Lower lobe of right lung (tissue), 2 donors: ENCODE measurements around the gene TCF7L2. TPM values are rescaled to one million over a fixed set of nuclear protein-coding genes. Genes with fewer than 3 reads are reported as not detected.
A peak's percentile ranks its signal among the peaks of the same experiment; 100 is the strongest.
"Not testable (repeated sequence)": the region's sequence is repeated elsewhere in the genome, so short reads cannot be mapped to it uniquely, and the experiment has no call there.

Experiments
- ATAC-seq, 2 donors: fragments of 200-7000 bp; cut with Tn5 transposase; one replicate each; pipeline ENCODE4 v1.9.1; 2020 to 2022; ENCODE audit warnings: mild to moderate bottlenecking in 2 of 2, moderate library complexity in 2 of 2
- DNase-seq: peaks from one replicate; pipeline ENCODE4 v3.0.0-alpha.2; 2020
- H3K27ac ChIP-seq: fragments of 200-600 bp; one replicate; pipeline ENCODE4 v1.8.0; 2022
- H3K27me3 ChIP-seq: fragments of 200-600 bp; one replicate; pipeline ENCODE4 v1.8.0; 2022; ENCODE audit warnings: low read depth
- H3K36me3 ChIP-seq: fragments of 200-600 bp; one replicate; pipeline ENCODE4 v1.8.0; 2022; ENCODE audit warnings: mild to moderate bottlenecking
- H3K4me1 ChIP-seq: fragments of 200-600 bp; one replicate; pipeline ENCODE4 v1.8.0; 2022
- H3K4me3 ChIP-seq: fragments of 200-600 bp; one replicate; pipeline ENCODE4 v1.8.0; 2022; ENCODE audit warnings: mild to moderate bottlenecking
- H3K9me3 ChIP-seq: fragments of 200-600 bp; one replicate; pipeline ENCODE4 v1.8.0; 2022
- intact Hi-C: fragments of 100-400 bp; cut with DNase I; formaldehyde crosslinking; loops from one replicate; pipeline ENCODE4 v1.11.0; 2022
- total RNA-seq: library from RNA; stranded (reverse); fragmentation: NEBNext Ultra II Directional; extraction: Animal tissue kit (Norgen Biotek cat#: 25700); gene quantifications from one replicate; pipeline ENCODE4 v1.2.1, GENCODE V29; 2021
- TF ChIP-seq, protein P1 (sequence below): fragments of 200-600 bp; IDR thresholded peaks from one replicate; pipeline ENCODE4 v1.8.0; 2022; ENCODE audit warnings: antibody characterized with exemption, mild to moderate bottlenecking
- donor health status: DM: no; HTN: yes; CAD: no; lungs with severe emphysema.

Gene TCF7L2
- total RNA-seq, 1 donor from 2014 or later, result 71.2 TPM

DNA sequence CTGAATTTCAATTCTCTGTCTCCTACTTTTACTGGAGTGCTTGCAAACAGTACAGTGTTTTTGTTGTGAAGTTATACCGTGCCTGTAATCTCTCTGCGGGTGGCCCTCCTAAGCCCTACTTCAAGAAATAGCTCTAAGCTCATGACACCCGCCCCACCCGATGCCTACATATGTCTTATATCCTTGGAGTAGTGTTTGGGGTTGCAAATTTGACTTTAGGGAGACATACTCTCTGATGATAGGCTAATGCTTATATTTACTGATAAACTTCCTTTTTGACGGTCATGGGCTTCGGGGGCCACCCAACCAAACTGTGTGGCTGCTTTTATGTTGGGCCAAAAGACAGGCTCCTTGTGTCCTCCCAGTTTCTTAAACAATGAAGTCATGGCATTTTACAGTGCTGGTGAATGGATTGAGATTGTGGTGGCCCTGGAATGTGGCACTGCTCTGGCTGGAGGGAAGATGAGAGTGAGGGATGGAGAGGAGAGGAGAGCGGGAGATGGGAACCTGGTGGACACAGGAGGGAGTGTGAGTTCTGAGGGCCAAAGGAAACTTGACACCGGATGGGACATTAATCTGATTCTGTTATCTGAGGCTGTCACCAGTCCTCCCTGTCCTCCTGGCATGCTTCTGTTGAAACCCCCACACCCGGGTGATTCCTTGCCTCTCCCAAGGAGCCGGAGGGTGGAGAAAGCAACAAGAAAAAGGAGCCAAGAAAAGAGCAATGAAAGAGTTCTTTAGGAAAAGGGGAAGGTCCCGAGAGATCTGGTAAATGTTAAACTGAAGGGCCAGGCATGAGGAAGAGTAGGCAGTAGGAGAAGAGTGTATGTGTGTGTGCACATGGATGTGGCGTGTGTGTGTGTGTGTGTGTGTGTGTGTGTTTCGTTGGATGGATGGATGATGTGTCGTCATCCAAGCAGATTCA, 113.3 kb downstream of the TCF7L2 start:
- intact Hi-C loops, result no loop called here
- DNase-seq (no peak), ATAC-seq (peak in 1 of 2 donors; percentile 27)
- Histone ChIP-seq H3K4me1 (peaks cover 78% of the 10 kb centered on the region), H3K4me3 (no peak overlapping the region), H3K9me3 (no peaks in the 10 kb centered on the region), H3K27me3 (no peaks in the 10 kb centered on the region), H3K27ac (no peak overlapping the region), H3K36me3 (no peaks in the 10 kb centered on the region)
- TF ChIP-seq, protein P1, sequence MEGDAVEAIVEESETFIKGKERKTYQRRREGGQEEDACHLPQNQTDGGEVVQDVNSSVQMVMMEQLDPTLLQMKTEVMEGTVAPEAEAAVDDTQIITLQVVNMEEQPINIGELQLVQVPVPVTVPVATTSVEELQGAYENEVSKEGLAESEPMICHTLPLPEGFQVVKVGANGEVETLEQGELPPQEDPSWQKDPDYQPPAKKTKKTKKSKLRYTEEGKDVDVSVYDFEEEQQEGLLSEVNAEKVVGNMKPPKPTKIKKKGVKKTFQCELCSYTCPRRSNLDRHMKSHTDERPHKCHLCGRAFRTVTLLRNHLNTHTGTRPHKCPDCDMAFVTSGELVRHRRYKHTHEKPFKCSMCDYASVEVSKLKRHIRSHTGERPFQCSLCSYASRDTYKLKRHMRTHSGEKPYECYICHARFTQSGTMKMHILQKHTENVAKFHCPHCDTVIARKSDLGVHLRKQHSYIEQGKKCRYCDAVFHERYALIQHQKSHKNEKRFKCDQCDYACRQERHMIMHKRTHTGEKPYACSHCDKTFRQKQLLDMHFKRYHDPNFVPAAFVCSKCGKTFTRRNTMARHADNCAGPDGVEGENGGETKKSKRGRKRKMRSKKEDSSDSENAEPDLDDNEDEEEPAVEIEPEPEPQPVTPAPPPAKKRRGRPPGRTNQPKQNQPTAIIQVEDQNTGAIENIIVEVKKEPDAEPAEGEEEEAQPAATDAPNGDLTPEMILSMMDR, result no peak

DNA sequence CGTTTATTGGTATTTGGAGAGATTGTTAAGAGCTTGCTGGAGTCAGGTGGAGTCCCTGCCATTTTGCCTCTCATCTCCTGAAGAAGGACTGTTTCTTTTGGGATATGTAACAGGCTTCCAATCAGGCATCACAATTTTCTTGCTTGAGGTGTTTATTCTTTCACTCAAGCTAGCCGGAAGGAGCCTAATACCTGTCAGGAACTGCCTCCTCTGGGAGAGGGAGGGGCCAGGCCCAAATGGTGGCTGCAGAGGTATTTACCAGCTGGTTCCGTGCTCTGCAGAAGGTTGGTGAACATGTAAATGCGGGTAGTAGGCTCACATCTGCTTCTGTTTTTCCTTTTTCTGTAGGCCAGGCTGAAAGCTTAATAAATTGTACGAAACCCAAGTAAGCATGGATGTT, 114.0 kb downstream of the TCF7L2 start:
- Histone ChIP-seq H3K27me3 (no peaks in the 10 kb centered on the region), H3K27ac (no peak overlapping the region), H3K4me3 (no peak overlapping the region), H3K4me1 (peaks cover 71% of the 10 kb centered on the region), H3K36me3 (no peaks in the 10 kb centered on the region), H3K9me3 (no peaks in the 10 kb centered on the region)
- TF ChIP-seq, protein P1, result no peak
- DNase-seq, result no peak
- ATAC-seq, result peak; percentile 39 to 44
- intact Hi-C loops, result no loop called here

DNA sequence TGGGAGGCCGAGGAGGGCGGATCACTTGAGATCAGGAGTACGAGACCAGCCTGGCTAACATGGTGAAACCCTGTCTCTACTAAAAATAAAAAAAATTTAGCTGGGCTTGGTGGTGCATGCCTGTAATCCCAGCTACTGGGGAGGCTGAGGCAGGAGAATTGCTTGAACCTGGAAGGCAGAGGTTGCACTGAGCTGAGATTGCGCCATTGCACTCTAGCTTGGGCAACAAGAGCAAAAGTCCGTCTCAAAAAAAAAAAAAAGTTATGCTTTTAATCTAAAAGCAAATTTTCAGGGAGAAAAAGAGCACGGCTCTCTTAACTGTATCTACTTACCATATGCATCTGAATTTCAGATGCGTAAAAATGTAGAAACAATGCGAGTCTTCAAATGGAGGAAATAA, 116.1 kb downstream of the TCF7L2 start:
- H3K9me3 ChIP-seq, intact Hi-C loops: not testable (repeated sequence)

DNA sequence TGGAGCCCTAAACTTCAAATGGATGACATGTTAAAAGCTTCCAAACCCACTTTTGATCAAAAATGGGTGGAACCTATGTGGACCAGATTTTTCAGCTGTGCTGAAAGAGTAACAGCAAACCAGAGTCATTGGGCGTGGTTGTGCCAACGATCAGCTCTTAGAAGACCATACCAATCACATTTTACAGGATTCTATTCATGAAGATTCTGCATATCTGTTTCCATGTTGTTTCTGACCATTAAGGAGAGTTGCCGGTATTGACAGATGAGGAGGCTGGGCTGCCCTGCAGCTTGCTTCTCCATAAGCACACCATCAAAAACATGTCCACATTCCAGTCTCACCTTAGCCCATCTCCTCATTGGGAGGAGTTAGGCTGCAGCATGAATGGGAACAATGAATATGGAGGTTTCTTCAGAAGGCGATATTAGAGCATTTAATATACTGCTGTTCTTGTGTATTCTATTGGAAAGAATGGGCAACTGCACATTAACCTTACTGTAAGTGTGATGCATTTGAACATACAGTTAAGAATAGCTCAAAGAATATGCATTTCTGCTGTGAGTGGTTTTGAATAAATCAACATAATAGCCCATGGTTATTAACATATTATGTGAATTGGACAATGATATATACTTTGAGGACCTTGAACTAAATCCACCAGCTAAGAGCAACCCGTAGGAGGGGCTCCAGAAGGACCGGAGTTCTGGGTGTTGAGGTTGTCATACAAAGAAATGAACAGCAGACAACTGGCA, 116.7 kb downstream of the TCF7L2 start:
- peaks cover 54% of the 10 kb centered on the region for H3K4me1 ChIP-seq
- peaks cover 6% of the 10 kb centered on the region for H3K36me3 ChIP-seq
- H3K27ac ChIP-seq, result no peak overlapping the region
- DNase-seq, result no peak
- ATAC-seq, result no peak
- H3K4me3 ChIP-seq, result no peak overlapping the region
- H3K9me3 ChIP-seq, result no peaks in the 10 kb centered on the region
- no peaks in the 10 kb centered on the region for H3K27me3 ChIP-seq
- intact Hi-C loops, result no loop called here
- TF ChIP-seq, protein P1, result no peak

More for the DNA sequence above, 116.1 kb downstream of the TCF7L2 start:
- H3K4me3 ChIP-seq, H3K27me3 ChIP-seq, H3K27ac ChIP-seq, DNase-seq, ATAC-seq, H3K36me3 ChIP-seq: not testable (repeated sequence)
- H3K4me1 ChIP-seq, result peaks cover 54% of the 10 kb centered on the region

DNA sequence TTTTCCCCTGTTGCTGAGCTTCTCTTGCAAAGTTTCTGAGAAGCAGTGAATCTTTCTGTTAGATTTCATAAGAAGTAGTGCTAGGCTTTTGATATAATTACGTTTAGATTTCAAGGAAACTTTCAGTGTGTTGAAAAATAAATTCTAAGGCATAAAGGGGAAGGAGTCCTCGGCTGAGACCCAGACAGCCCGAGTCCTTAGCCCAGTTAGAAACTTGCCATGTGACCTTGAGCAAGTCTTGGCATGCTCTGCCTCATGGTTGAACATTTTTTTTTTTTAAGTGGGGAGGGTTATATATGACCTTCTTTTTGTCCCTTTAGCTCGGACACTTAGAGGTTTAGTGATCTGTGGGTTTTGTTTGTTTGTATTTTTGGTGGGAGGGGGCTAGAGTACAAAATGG, 117.5 kb downstream of the TCF7L2 start:
- TF ChIP-seq, protein P1, result no peak
- ATAC-seq (peak; percentile 49 to 64), DNase-seq (no peak)
- H3K27ac ChIP-seq, result no peak overlapping the region
- intact Hi-C loops, result no loop called here
- no peak overlapping the region for H3K4me3 ChIP-seq
- peaks cover 49% of the 10 kb centered on the region for H3K4me1 ChIP-seq
- no peaks in the 10 kb centered on the region for H3K9me3 ChIP-seq
- H3K27me3 ChIP-seq, result no peaks in the 10 kb centered on the region
- peaks cover 6% of the 10 kb centered on the region for H3K36me3 ChIP-seq
